Glutamatergic neuron (in vitro differentiated cells): ENCODE data around the gene GLTP. TPM values are rescaled to one million over a fixed set of nuclear protein-coding genes. Genes with fewer than 3 reads are reported as not detected.

Experiments
- DNase-seq: peaks from one replicate; pipeline ENCODE4 v3.0.0; 2022
- H3K27ac Mint-ChIP-seq: one replicate; pipeline ENCODE4 v1.8.0; 2020; ENCODE audit warnings: mild to moderate bottlenecking, mixed read lengths, inconsistent platforms; ENCODE audit not compliant: unreplicated experiment
- H3K27me3 Mint-ChIP-seq: one replicate; pipeline ENCODE4 v1.8.0; 2020; ENCODE audit warnings: mild to moderate bottlenecking, moderate library complexity, mixed read lengths, inconsistent platforms; ENCODE audit not compliant: unreplicated experiment
- H3K36me3 Mint-ChIP-seq: one replicate; pipeline ENCODE4 v1.8.0; 2020; ENCODE audit warnings: mild to moderate bottlenecking, mixed read lengths, inconsistent platforms; ENCODE audit not compliant: unreplicated experiment
- H3K4me1 Mint-ChIP-seq: one replicate; pipeline ENCODE4 v1.8.0; 2020; ENCODE audit warnings: mild to moderate bottlenecking, low read depth, mixed read lengths, inconsistent platforms; ENCODE audit not compliant: unreplicated experiment
- H3K4me3 Mint-ChIP-seq: one replicate; pipeline ENCODE4 v1.8.0; 2020; ENCODE audit warnings: mild to moderate bottlenecking, mixed read lengths, inconsistent platforms; ENCODE audit not compliant: unreplicated experiment
- H3K9me3 Mint-ChIP-seq: one replicate; pipeline ENCODE4 v1.8.0; 2020; ENCODE audit warnings: mild to moderate bottlenecking, moderate library complexity, mixed read lengths, inconsistent platforms; ENCODE audit not compliant: unreplicated experiment
- total RNA-seq: library from RNA; stranded (reverse); fragmentation: NEBNext Ultra II Directional; extraction: Animal tissue kit (Norgen Biotek cat#: 25700); gene quantifications from one replicate; pipeline ENCODE4 v1.2.1, GENCODE V29; 2021; ENCODE audit not compliant: unreplicated experiment
- TF ChIP-seq, protein P1 (sequence below): fragments of 200-600 bp; sonication (generic); IDR thresholded peaks from one replicate; pipeline ENCODE4 v1.5.0; 2021; ENCODE audit not compliant: partially characterized antibody, unreplicated experiment

GLTP gene
- total RNA-seq, 1 donor from 2014 or later = 22.6 TPM

DNA sequence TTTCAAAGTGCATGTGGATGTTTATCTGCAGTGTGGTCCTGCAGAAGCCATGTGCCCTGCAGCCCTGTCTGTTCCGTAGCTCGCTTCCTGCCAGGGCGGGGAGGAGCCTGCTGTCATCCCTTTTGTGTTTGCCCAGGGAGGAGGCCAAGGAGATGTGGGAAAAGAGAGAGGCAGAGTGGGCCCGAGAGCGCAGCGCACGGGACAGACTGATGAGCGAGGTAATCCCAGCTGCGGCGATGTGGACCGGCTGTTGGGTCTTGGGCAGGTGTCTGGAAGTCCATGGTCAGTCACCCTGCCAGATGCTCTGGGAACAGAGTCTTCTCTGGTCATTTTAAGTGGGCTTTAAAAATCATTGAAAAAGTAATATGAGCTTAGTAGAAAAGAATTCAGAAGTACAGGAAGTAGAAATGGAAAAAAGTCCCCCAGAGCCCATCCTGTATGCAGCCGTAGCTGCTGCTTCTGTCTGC, 32.5 kb upstream of the GLTP start:
- TF ChIP-seq, protein P1, sequence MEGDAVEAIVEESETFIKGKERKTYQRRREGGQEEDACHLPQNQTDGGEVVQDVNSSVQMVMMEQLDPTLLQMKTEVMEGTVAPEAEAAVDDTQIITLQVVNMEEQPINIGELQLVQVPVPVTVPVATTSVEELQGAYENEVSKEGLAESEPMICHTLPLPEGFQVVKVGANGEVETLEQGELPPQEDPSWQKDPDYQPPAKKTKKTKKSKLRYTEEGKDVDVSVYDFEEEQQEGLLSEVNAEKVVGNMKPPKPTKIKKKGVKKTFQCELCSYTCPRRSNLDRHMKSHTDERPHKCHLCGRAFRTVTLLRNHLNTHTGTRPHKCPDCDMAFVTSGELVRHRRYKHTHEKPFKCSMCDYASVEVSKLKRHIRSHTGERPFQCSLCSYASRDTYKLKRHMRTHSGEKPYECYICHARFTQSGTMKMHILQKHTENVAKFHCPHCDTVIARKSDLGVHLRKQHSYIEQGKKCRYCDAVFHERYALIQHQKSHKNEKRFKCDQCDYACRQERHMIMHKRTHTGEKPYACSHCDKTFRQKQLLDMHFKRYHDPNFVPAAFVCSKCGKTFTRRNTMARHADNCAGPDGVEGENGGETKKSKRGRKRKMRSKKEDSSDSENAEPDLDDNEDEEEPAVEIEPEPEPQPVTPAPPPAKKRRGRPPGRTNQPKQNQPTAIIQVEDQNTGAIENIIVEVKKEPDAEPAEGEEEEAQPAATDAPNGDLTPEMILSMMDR = no peak
- peaks cover 7% of the 10 kb centered on the region for H3K9me3 Mint-ChIP-seq
- H3K4me3 Mint-ChIP-seq = no peak overlapping the region
- DNase-seq = no peak
- H3K27ac Mint-ChIP-seq = peak overlapping the region; percentile 82
- H3K27me3 Mint-ChIP-seq = peaks cover 3% of the 10 kb centered on the region
- H3K4me1 Mint-ChIP-seq = peaks cover 22% of the 10 kb centered on the region
- H3K36me3 Mint-ChIP-seq = peaks cover 6% of the 10 kb centered on the region

DNA sequence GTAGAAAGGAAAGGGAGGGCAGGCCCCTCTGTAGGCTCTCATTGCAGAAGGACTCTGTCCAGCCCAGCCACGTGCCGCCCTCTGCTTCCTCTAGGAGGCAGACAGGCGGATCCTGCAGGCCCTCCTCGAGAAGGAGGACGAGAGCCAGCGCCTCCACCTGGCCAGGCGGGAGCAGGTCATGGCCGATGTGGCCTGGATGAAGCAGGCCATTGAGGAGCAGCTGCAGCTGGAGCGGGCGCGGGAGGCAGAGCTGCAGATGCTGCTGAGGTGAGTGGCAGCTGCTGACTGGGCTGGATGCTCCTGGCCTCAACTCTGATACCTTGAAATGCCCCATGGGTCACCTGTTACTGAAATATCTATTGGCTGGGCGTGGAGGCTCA, 30.6 kb upstream of the GLTP start:
- Mint-ChIP-seq H3K27me3 (peaks cover 5% of the 10 kb centered on the region), H3K27ac (no peak overlapping the region), H3K4me3 (no peak overlapping the region), H3K9me3 (peaks cover 6% of the 10 kb centered on the region), H3K4me1 (peaks cover 27% of the 10 kb centered on the region), H3K36me3 (peaks cover 6% of the 10 kb centered on the region)
- DNase-seq = peak; percentile 75
- TF ChIP-seq, protein P1 = peak; percentile 34

DNA sequence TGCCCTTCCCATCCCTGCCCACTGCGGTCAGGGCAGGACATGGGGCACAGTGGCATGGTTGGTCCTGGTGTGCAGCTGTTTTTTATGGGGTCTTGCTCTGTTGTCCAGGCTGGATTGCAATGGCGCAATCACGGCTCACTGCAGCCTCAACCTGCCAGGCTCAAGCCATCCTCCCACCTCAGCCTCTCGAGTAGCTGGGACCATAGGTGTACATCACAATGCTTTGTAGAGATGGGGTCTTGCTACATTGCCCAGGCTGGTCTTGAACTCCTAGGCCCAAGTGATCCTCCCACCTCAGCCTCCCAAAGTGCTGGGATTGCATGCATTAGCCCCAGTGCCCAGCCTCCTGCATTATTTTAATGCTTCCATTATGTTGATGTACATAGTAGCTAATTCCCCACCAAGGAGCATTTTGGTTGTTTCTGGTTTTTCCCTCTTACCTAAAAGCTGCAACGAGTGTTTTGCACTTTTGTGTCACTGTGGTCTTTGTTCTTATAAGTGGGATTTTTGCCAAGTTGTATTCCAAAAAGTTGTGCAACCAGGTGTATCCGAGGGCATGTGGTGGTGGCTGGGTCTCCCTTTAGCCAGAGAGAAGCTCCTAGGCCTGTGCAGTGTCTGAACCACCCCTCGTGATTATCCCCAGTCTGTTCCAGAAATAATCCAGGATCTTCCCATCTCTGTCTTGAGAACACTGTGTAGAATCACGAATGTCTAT, 30.1 kb upstream of the GLTP start:
- Mint-ChIP-seq H3K27ac (no peak overlapping the region), H3K4me3 (no peak overlapping the region), H3K27me3 (peaks cover 3% of the 10 kb centered on the region), H3K9me3 (peaks cover 6% of the 10 kb centered on the region), H3K4me1 (peaks cover 27% of the 10 kb centered on the region), H3K36me3 (peaks cover 6% of the 10 kb centered on the region)
- DNase-seq = no peak
- TF ChIP-seq, protein P1 = no peak

DNA sequence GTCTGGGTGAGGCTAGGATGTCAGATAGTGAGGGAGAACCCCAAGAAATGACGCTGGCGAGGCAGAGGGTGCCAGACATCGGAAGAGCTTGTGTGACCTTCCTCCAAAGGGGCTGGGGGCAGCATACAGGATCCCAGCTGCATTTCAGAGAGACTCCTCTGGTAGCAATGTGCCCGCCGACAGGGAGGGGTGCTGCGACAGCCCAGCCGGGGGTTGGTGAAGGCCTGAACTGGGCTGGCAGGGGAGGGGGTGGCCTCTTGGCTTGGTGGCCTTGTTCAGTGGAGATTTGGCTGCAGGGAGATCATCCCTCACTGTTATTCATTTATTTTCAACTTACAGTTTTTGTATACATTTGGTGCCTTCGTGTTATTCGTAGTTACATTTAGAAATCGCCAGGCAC, 25.0 kb upstream of the GLTP start:
- H3K27ac Mint-ChIP-seq = no peak overlapping the region
- peaks cover 16% of the 10 kb centered on the region for H3K36me3 Mint-ChIP-seq
- H3K27me3 Mint-ChIP-seq = peaks cover 8% of the 10 kb centered on the region
- no peak for DNase-seq
- peaks cover 38% of the 10 kb centered on the region for H3K4me1 Mint-ChIP-seq
- peak overlapping the region; percentile 43 for H3K4me3 Mint-ChIP-seq
- H3K9me3 Mint-ChIP-seq = peaks cover 16% of the 10 kb centered on the region
- TF ChIP-seq, protein P1 = no peak

DNA sequence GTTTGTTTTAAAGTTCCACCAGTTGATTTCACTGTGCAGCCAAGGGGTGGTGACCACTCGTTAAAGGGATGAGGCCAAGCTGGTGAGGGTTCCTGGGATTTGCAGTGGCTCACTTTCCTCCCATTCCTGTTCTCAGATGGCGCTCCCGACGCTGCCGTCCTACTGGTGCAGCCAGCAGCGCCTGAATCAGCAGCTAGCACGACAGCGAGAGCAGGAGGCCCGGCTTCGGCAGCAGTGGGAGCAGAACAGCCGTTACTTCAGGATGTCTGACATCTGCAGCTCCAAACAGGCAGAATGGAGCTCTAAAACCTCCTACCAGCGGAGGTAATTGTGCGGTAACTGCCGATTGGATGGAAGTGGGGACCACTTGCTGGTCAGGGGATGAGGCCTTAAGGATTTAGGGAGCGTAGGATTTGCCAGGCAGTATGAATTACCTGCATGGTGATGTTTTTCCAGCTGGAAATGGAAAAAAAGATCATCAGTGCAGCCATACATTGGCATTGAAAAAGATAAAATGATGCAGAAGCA, 22.6 kb upstream of the GLTP start:
- peak overlapping the region; percentile 88 for H3K27ac Mint-ChIP-seq
- peaks cover 9% of the 10 kb centered on the region for H3K9me3 Mint-ChIP-seq
- H3K27me3 Mint-ChIP-seq = peaks cover 9% of the 10 kb centered on the region
- H3K4me3 Mint-ChIP-seq = peak overlapping the region; percentile 36
- TF ChIP-seq, protein P1 = no peak
- DNase-seq = peak; percentile 61
- peaks cover 28% of the 10 kb centered on the region for H3K4me1 Mint-ChIP-seq
- peaks cover 9% of the 10 kb centered on the region for H3K36me3 Mint-ChIP-seq
